C4-2B (cell line): ENCODE data around the gene AGPAT3.

Source experiments
- H3K27ac ChIP-seq: fragments of 450-650 bp; 2 replicates; pipeline ENCODE4 v1.5.1; 2017
- CTCF ChIP-seq: fragments of 450-650 bp; conservative IDR thresholded peaks from 2 replicates; pipeline ENCODE4 v1.5.1; 2017; ENCODE audit warnings: mild to moderate bottlenecking
- ZFX ChIP-seq: fragments of 450-650 bp; IDR thresholded peaks from 2 replicates; pipeline ENCODE4 v1.6.1; 2017

The AGPAT3 gene

GRCh38 chr21:43913928-43914327 lies 48.9 kb downstream of the AGPAT3 start:
- no peak for TF ChIP-seq ZFX
- TF ChIP-seq CTCF, result no peak
- no peak overlapping the region for H3K27ac ChIP-seq

GRCh38 chr21:43916076-43916475 lies 51.1 kb downstream of the AGPAT3 start:
- TF ChIP-seq CTCF (no peak), ZFX (no peak)
- no peak overlapping the region for H3K27ac ChIP-seq

- TF ChIP-seq ZFX, result no peak
- TF ChIP-seq CTCF, result no peak
- no peak overlapping the region for H3K27ac ChIP-seq
Observed at GRCh38 chr21:43916691-43917514, 51.9 kb downstream of the AGPAT3 start.

- no peak overlapping the region for H3K27ac ChIP-seq
- TF ChIP-seq CTCF (no peak), ZFX (no peak)
Observed at GRCh38 chr21:43917515-43918384, 52.7 kb downstream of the AGPAT3 start.

- H3K27ac ChIP-seq, result no peak overlapping the region
- TF ChIP-seq ZFX (no peak), CTCF (no peak)
Observed at GRCh38 chr21:43918385-43918947, 53.4 kb downstream of the AGPAT3 start.

GRCh38 chr21:43919283-43919682 lies 54.3 kb downstream of the AGPAT3 start:
- no peak overlapping the region for H3K27ac ChIP-seq
- TF ChIP-seq ZFX (no peak), CTCF (no peak)
